Stimulated activated CD8-positive, alpha-beta memory T cell treated with anti-CD3 and anti-CD28 coated beads, Interleukin-2, amount 100 ng/mL, for 48 hours (primary cell): ENCODE results near the gene ZNF491.
"Not testable (repeated sequence)": the region's sequence is repeated elsewhere in the genome, so short reads cannot be mapped to it uniquely, and the experiment has no call there.

ENCODE experiments used
- DNase-seq, 2 donors: peaks; one replicate each; pipeline ENCODE4 v3.0.0-alpha.2; 2020; ENCODE audit warnings: low read depth in 2 of 2

Gene ZNF491

DNA sequence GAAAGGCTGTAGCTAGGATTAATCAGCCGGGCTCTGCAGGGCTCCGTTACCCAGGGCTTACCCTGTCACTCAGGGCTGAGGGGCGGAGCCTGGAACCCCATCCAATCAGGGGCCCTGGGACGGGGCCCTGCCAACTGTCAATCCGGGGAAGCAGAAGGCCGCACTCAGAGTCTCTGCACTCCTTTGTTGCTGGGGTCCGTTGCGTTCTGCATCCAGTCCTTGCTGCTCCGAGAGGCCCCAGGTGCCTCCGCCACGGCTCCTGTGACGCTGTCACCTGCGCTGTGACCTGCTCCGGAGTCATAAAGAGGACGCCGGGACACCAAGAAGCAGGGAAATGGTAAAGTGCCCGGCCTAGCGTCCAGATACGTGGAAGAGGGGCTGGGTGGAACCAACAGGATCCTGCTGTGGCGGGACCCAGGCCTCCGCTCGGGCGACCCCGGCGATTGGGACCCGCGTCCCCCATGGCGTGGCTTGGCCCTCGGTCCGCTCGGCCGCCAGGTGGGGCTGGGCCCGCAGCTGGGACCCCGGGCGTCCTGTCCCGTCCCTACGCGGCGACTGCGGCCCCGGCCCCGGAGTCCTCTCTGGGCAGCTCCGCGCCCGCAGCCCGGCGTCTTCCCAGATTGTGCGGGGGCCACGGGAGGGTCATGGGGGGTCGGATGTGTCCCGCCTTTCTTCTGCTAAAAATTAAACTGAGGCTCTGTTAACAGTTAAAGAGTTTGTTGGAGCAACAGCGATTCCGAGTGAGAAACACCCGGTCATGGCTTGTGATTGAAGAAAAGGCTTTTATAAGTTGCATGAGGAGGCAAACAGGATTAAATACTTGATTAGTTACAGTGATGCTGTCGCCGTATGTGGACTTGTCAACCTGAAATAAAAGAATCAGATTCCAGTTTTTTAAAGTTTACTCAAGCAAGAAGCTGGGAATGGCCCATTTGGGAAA lies at the start of gene ZNF491:
Gene ZNF491, plus strand, starts transcription at position 133 of the 940 bp plus-strand sequence. CDS start 7,431 bp downstream, outside the sequence.
- peak; percentile 79 to 86 for DNase-seq

DNA sequence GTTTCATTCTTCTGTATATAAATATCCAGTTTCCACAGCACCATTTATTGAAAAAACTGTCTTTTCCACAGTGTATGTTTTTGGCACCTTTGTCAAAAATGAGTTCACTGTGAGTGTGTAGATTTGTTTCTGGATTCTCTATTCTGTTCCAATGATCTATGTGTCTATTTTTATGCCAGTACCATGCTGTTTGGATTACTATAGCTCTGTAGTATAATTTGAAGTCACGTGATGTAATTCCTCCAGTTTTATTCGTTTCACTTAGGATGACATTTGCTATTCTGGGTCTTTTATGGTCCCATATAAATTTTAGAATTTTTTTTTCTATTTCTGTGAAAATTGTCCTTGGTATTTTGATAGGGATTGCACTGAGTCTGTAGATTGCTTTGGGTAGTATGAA lies 48.6 kb upstream of the ZNF491 start:
- no peak for DNase-seq

DNA sequence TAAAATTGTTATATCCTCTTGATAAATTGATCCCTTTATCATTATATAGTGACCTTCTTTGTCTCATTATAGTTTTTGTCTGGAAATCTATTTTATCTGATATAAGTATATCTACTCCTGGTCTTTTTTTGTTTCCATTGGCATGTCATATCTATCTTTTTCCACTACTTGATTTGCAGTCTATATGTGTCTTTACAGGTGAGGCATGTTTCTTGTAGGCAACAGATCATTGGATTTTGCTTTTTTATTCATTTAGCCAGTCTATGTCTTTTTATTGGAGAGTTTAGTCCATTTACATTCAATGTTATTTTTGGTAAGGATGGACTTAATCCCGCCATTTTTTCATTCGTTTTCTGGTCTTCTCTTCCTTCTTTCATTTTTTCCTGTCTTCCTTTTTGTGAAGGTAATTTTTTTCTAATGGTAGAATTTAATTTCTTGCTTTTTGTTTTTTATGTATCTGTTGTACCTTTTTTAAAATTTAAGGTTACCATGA lies 46.0 kb upstream of the ZNF491 start:
- DNase-seq, result no peak

DNA sequence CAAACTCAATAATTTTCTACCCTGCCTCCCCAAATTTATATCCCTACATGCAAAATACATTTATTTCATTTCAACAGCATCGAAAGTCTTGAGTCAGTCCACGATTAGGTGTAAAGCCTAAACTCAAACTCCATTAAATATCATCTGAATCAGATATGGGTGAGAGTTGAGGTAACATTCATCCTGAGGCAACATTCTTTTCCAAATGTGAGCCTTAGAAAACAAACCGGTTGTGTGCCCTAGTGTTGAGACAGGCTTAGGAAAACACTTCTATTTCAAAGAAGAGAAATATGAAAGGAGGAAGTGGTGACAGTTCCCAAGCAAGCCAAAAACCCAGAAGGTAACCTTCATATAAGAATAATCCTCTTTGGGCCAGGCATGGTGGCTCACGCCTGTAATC lies 43.7 kb upstream of the ZNF491 start:
- DNase-seq, result no peak

DNA sequence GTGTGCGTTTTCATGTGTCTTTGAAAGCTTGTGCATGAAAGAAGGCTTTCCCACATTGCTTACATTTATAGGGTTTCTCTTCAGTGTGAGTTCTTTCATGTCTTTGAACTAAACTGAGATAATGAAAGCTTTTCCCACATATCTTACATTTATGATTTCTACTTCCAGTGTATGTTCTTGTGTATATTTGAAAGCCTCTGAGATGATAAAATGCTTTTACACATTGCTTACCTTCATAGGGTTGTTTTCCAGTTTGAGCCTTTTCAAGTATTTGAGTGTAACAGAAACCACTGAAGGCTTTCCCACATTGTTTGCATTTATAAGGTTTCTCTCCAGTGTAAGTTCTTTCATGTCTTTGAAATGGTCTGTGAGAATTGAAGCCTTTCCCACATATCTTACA lies 41.4 kb upstream of the ZNF491 start:
- DNase-seq, result no peak

DNA sequence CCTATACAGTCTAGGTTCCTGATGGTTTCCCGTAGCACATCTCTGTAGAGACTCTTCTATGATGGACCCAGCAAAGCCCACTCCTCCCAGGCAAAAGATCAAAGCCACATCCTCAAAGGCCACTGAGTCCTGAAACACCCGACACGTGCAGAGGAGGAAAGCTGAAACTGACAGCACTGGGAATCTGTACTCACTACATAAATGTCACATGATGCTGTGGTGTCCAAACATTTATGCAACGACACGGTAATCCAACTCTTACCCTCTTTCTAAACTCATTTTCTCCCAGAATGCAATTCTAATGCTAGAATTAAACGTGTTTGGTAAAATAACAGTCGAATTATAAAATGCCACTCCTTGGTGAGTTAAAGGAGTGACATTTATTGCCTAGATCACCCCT lies 38.5 kb upstream of the ZNF491 start:
- DNase-seq, result no peak

DNA sequence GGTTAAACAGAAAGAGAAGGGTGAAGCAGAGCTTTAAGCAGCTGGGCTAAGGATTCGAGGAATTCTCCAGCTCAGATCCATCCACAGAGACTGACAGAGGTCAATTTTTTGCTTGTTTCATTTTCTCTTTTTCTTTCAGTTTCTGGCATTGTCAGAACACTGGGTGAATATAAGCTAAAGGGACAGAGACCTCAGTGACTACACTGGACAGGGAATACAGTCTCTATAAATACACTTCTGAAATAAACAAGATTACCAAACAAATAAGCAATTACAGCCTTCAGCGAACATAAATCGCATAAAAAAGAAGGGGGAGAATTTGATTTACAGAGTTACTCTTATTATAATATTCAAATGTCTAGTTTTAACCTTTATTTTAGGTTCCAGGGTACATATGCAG lies 35.2 kb upstream of the ZNF491 start:
- no peak for DNase-seq

DNA sequence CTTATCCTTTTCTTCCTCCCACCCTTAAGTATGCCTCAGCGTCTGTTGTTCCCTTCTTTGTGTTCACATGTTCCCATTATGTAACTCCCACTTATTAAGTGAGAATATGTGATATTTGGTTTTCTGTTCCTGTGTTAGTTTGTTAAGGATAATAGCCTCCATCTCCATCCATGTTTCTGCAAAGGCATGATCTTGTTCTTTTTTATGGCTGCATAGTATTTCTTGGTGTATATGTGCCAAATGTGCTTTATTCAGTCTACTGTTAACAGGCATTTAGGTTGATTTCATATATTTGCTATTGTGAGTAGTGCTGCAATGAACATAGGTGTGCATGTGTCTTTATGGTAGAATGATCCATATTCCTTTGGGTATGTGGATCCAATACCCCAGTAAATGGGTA lies 34.7 kb upstream of the ZNF491 start:
- DNase-seq, result no peak

DNA sequence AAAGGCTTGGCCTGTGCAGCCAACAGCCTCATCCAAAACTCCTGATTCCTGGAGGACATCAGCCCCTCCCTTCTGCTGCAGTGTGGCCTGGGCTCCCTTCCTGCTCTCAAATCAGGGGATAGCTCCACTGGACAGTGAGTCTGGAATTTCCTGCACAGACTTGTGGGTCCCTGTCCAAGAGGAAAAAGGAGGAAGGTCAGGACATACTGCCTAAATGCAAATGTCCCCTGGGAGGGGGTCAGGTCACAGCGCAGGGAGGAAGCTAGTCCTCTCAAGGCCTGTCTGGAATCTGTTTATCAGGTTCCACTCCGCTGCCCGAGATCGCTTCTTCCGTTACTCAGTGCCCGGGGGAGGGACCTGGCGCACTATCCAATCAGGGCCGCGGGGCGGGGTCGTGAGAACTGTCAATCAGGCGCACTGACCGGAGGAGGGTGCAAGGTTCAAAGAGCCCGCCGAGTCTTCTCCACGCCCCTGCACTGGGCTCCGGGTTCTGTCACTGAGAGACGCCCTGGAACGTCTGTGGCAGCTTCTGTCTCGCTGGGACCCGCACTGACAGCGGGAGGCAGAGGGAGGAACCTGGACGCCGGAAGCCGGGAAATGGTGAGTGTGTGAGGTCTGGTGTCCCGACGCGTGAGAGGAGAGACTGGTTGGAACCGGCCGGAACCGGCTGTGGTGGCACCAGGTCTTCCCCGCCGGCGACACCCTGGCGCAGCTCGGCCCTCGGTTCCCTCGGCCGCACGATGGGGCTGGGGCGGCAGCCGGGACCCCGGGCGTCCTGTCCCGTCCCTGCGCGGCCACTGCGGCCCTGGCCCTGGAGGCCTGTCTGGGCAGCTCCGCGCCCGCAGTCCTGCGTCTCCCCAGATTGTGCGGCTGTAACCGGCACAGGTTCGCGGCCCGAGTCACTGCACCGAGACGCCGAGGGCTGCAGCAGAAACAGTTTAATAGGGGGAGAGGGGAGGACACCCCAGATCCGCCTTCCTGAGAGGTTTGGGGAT lies 31.4 kb upstream of the ZNF491 start, which contains the start of gene ZNF441:
Gene ZNF441, plus strand, starts transcription at position 404 of the 995 bp plus-strand sequence. Its CDS starts 194 bp downstream, at position 598.
- peak; percentile 85 to 94 for DNase-seq

DNA sequence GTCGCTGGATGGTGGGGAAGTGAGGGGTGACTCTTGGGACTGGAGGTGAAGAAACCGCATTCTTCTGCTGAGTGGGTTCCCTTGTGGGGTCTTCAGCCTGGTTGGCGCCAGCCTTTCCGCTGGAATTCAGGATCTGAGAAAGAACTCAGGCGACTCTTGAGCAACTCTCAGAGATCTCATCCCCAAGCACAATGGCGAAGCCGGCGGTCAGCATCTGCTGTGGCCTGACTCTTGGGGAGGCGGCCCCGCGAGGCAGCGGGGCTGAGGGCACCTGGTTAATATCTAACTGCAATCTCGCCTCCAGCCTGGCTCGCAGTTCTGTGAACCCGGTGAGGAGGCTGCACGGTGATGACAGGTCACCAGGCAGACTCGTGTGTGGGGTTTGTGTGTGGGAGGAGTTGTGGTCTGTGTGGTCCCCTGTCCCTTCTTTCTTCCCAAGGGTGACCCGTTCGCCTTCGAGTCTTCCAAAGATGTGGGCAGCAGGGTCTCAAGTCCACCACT lies 30.6 kb upstream of the ZNF491 start:
- DNase-seq, result no peak

DNA sequence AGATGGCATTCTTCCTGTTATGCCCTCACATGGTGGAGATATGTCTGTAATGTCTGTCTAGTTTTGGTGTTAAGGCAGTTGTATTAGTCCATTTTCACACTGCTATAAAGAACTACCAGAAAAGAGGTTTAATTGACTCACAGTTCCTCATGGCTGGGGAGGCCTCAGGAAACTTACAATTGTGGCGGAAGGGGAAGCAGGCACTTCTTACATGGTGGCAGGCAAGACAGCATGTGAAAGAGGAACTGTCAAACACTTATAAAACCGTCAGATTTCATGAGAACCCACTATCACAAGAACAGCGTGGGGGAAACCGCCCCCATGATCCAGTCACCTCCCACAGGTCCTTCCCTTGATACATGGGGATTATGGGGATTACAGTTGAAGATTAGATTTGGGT lies 28.3 kb upstream of the ZNF491 start:
- no peak for DNase-seq

DNA sequence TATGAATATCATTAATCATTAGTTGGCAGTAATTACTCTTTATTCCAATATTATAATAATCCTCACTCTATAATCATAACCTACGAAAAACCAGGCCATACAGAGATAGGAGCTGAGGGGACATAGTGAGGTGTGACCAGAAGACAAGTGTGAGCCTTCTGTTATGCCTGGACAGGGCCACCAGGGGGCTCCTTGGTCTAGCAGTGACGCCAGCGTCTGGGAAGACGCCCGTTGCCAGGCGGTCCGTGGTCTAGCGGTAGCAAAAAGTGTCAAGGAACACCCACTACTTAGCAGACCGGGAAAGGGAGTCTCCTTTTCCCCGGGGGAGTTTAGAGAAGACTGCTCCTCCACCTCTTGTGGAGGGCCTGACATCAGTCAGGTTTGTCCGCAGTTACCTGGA lies 26.8 kb upstream of the ZNF491 start:
- not testable (repeated sequence) for DNase-seq

DNA sequence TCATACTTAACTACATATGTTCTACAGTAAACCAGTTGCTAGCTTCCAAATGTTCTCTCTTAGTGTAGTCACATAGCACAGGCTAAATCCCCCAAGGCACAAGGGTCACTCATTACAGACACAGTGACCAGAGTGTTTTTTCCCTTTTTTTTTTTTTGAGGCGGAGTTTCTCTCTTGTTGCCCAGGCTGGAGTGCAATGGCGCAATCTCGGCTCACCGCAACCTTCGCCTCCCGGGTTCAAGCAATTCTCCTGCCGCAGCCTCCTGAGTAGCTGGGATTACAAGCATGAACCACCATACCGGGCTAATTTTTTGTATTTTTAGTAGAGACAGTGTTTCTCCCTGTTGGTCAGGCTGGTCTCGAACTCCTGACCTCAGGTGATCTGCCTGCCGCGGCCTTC lies 21.7 kb upstream of the ZNF491 start:
- not testable (repeated sequence) for DNase-seq

DNA sequence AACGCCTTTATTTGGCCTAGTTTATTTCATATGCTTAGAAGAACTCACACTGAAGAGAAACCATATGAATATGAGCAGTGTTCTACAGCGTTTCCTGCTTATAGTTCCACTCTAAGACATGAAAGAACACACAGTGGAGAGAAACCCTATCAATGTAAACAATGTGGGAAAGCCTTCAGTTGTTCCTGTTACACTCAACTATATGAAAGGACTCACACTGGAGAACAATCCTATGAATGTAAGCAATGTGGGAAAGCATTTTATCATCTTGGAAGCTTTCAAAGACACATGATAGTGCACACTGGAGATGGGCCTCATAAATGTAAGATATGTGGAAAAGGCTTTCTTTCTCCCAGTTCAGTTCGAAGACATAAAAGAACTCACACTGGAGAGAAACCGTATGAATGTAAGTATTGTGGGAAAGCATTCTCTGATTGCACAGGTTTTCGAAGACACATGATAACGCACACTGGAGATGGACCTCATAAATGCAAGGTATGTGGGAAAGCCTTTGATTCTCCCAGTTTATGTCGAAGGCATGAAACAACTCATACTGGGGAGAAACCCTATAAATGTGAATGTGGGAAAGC lies 17.8 kb upstream of the ZNF491 start:
- no peak for DNase-seq

DNA sequence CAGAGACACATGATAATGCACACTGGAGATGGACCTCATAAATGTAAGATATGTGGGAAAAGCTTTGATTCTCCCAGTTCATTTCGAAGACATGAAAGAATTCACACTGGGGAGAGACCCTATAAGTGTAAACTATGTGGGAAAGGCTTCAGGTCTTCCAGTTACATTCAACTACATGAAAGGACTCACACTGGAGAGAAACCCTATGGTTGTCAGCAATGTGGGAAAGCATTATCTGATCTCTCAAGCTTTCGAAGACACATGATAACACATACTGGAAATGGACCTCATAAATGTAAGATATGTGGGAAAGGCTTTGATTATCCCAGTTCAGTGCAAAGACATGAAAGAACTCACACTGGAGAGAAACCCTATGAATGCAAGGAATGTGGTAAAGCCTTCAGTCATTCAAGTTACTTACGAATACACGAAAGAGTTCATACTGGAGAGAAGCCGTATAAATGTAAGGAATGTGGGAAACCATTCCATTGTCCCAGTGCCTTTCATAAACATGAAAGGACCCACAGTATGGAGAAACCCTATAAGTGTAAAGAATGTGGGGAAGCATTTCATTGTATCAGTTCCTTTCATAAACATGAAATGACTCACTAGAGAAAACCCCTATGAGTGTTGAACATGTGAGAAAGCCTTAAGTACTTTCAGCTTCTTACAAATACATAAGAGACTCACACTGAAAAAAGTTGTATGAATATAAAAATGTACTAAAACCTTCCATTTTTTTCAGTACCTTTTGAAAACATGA lies 16.8 kb upstream of the ZNF491 start:
- no peak for DNase-seq

DNA sequence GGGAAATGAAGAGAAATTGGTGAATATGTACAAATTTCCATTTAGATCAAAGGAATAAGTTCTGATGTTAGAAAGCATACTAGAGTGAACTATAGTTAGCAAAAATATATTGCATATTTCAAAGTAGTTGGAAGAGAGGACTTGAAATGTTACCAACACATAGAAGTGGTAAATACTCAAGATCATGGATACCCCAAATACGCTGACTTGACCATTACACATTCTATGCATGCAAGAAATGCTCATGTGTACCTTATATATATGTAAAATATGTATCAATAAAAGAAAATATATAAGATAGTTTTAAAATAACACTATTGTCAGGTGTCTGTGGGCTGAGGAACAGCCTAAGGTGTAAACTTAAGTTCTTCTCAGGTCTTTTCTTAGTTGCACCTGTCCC lies 14.6 kb upstream of the ZNF491 start:
- no peak for DNase-seq

DNA sequence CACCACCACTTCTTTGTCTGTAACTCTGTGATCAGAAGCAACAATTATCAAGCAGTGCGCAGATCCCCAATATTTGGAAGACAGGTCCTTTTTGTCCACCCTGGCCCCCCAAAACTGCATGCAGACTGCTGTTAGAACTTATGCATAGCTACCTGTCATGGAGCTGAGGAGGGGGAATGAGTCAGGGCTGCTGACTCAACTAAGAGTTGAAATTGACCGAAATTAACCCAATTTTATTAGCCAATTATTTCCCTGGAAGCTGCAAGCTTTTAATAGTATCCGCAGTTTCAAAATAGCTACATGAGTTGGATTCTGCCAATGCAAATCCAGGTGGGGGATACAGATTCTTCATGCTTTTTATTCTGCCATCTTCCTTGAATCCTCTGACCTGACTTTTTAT lies 14.0 kb upstream of the ZNF491 start:
- DNase-seq, result no peak

DNA sequence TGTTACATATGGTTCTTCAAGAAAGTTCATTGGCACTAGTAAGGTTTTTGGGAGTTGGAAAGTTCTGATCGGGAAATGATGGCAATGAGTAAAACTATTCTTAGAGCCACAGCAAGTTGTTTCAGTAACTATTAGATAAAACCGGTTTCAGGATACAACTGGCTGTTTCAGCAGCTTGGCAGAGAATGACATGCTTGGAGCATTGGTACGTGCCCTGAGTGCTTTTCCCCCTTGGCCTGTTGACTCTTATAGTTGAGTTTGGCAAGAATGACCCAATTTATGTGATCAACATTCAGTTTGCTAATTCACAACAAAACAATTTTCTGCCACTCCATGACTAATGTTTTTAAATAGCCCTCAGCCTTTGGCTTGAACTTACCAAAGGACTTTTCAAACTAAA lies 10.8 kb upstream of the ZNF491 start:
- DNase-seq, result no peak

DNA sequence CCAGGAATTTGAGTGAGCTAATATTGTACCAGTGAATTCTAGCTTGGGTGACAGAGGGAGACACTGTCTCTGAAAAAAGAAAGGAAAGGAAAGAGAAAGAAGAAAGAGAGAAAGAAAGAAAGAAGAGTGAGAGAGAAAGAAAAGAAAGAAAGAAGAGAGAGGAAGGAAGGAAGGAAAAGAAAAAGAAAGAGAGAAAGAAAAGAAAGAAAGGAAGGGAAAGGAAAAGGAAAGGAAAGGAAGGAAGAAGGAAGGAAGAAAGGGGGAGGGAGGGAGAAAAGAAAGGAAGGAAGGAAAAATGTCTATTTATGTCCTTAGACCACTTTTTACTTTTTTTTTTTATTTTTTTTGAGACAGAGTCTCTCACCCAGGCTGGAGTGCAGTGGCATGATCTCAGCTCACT lies 5.4 kb upstream of the ZNF491 start:
- DNase-seq, result no peak

DNA sequence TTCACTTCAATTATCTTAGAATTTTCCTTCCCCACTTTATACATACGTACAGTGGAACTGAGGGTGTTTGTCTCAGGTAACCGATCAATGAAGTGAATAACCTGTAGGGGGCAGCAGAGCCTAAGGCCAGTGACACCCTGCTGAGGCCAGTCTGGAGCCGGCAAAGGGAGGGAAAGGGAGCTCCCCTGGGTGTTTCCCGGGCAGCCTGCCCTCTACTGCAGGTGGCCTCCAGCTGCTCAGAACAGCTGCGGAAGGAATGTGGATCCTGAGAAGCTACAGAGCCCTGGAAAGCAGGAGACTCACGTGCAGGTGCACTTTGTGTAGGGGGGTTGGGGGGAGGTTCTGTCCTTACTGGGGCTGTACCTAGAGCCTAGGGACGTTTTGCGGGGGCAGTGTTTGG lies 832 bp upstream of the ZNF491 start:
- DNase-seq, result peak; percentile 58
